Body of pancreas (tissue), 4 donors: Measurements from ENCODE around the gene TAAR6. TPM values are rescaled to one million over a fixed set of nuclear protein-coding genes. Genes with fewer than 3 reads are reported as not detected.
"Not testable (repeated sequence)": the region's sequence is repeated elsewhere in the genome, so short reads cannot be mapped to it uniquely, and the experiment has no call there.

Experiments
- ATAC-seq: fragments of 150-250 bp; one replicate; pipeline ENCODE4 v1.9.1; 2016
- DNase-seq, 4 donors: peaks; one replicate each; pipeline ENCODE4 v3.0.0-alpha.2; 2019
- H3K27ac ChIP-seq, 4 donors: fragments of 200-600 bp; sonication (generic); 1 replicate in 3 of 4; 2 replicates in 1 of 4; pipeline versions ENCODE4 v1.5.1 to v1.6.1; 2016 to 2019; ENCODE audit warnings: mild to moderate bottlenecking in 1 of 4, mixed read lengths in 1 of 4, moderate library complexity in 1 of 4
- H3K27me3 ChIP-seq, 2 donors: fragments of 200-600 bp; sonication (generic); one replicate each; pipeline ENCODE4 v1.6.0; 2016; ENCODE audit warnings: mild to moderate bottlenecking in 1 of 2
- H3K36me3 ChIP-seq, 2 donors: fragments of 200-600 bp; sonication (generic); replicated peaks in 1 of 2; 2 replicates each; pipeline ENCODE4 v1.5.1; 2016; ENCODE audit warnings: low read depth in 2 of 2; ENCODE audit not compliant: insufficient read depth in 1 of 2
- H3K4me1 ChIP-seq: fragments of 200-600 bp; sonication (generic); one replicate; pipeline ENCODE4 v1.6.0; 2016
- H3K4me3 ChIP-seq, 2 donors: fragments of 200-600 bp; sonication (generic); 1 replicate in 1 of 2; 2 replicates in 1 of 2; pipeline ENCODE4 v1.5.1; 2016 to 2019
- H3K9me3 ChIP-seq, 3 donors: fragments of 200-600 bp; sonication (generic); 1 replicate in 2 of 3; 2 replicates in 1 of 3; pipeline ENCODE4 v1.5.1; 2016
- CTCF ChIP-seq, 7 experiments: fragments of 450-650 bp in 4 of 7; fragments of 200-600 bp in 3 of 7; sonication (generic) in 3 of 7; IDR thresholded peaks; one replicate each; pipeline ENCODE4 v1.5.1; 2016 to 2019; ENCODE audit warnings: antibody characterized with exemption in 7 of 7
- POLR2A ChIP-seq, 3 donors: fragments of 450-650 bp; IDR thresholded peaks; one replicate each; pipeline ENCODE4 v1.6.1; 2016; ENCODE audit warnings: antibody characterized with exemption in 3 of 3, mild to moderate bottlenecking in 2 of 3
- WGBS, 2 donors: methylation state at CpG; one replicate each; pipeline ENCODE4 v1.1.5; 2017; 5-methylcytosine and 5-hydroxymethylcytosine counted together
- intact Hi-C: fragments of 100-400 bp; cut with DNase I; formaldehyde crosslinking; loops from one replicate; pipeline ENCODE4 v1.15.1; 2023
- total RNA-seq, 2 donors: library from RNA; depleted of rRNA; stranded (reverse); fragments of >200 nt; gene quantifications; one replicate each; pipeline ENCODE4 v1.1.0, GENCODE V29; 2016

Gene TAAR6
- total RNA-seq, 2 donors from 2014 or later: not detected

- ATAC-seq (no peak), DNase-seq (no peak)
- H3K27me3 ChIP-seq: no peaks in the 10 kb centered on the region
- no peak overlapping the region for H3K27ac ChIP-seq
- 49 to 67% methylated on average over 6 of the region's 6 CpGs for WGBS, 2 donors
- intact Hi-C loops: no loop called here
- TF ChIP-seq POLR2A (IDR thresholded peaks at IDR 0.05): no peak
- TF ChIP-seq CTCF (IDR thresholded peaks at IDR 0.05): no peak
- no peaks in the 10 kb centered on the region for H3K4me1 ChIP-seq
- no peak overlapping the region for H3K4me3 ChIP-seq
- H3K36me3 ChIP-seq: no peaks in the 10 kb centered on the region
- H3K9me3 ChIP-seq: no peaks in the 10 kb centered on the region
Observed at GRCh38 chr6:132527791-132528190, 42.3 kb upstream of the TAAR6 start.

DNA sequence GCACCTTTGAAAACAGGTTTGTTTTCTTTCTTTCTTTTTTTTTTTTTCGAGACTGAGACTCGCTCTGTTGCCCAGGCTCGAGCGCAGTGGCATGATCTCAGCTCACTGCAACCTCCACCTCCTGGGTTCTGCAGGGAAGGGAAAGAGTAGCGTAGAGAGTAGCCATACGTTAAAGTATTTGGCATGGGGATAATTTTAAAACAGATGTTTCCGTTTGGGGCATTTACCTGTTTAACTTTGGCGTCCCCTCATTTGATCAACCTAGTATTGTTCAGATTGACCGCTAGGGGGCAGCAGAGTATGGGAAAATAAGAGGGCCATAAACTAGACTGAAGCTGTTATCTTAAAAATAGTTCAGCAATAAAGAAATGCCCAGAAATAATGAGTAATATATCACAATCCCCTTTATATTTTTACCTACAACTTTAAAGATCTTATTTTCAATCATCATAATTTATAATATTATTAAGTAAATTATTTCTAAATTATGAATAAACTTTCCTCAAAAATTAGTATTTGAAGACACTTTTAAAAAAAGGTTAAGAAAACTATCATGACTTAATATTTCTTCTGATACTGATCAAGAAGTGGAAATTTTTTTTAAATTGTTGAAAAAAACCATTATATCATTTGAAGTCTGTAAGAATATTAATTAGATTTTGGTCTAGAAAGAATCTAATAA is 39.7 kb upstream of the TAAR6 start:
- no peak for TF ChIP-seq POLR2A (IDR thresholded peaks at IDR 0.05)
- peak; percentile 68 to 81 (median 79) for TF ChIP-seq CTCF (IDR thresholded peaks at IDR 0.05)
- DNase-seq (peak; percentile 61 to 68 (median 64)), ATAC-seq (peak; percentile 85)
- H3K27ac ChIP-seq: no peak overlapping the region
- no peaks in the 10 kb centered on the region for H3K4me1 ChIP-seq
- no peaks in the 10 kb centered on the region for H3K9me3 ChIP-seq
- H3K4me3 ChIP-seq: peak overlapping the region in 1 of 2 donors; percentile 3
- 6 to 10% methylated on average over 9 of the region's 9 CpGs for WGBS, 2 donors
- no peaks in the 10 kb centered on the region for H3K36me3 ChIP-seq
- H3K27me3 ChIP-seq: no peaks in the 10 kb centered on the region
- intact Hi-C loops: loop anchor here (10.0 kb wide), 2 partner anchors 134 to 244 kb away; no protein-coding TSS in a partner anchor

DNA sequence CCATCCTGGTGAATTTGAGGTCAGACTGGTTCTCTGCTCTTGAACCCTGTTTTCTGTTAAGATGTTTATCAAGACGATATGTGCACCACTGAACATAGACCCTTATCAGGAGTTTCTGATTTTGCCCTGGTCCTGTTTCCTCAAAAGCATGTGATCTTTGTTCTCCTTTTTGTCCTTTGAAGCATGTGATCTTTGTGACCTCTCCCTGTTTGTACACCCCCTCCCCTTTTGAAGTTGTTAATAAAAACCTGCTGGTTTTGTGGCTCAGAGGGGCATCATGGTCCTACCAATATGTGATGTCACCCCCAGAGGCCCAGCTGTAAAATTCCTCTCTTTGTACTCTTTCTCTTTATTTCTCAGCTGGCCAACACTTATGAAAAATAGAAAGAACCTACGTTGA is 35.6 kb upstream of the TAAR6 start:
- ATAC-seq, H3K4me3 ChIP-seq, H3K36me3 ChIP-seq, DNase-seq, H3K9me3 ChIP-seq, H3K27me3 ChIP-seq, H3K4me1 ChIP-seq, H3K27ac ChIP-seq: not testable (repeated sequence)
- intact Hi-C loops: loop anchor here (10.0 kb wide), 2 partner anchors 130 to 240 kb away; no protein-coding TSS in a partner anchor
- WGBS, 2 donors: 78 to 79% methylated on average over 2 of the region's 2 CpGs

DNA sequence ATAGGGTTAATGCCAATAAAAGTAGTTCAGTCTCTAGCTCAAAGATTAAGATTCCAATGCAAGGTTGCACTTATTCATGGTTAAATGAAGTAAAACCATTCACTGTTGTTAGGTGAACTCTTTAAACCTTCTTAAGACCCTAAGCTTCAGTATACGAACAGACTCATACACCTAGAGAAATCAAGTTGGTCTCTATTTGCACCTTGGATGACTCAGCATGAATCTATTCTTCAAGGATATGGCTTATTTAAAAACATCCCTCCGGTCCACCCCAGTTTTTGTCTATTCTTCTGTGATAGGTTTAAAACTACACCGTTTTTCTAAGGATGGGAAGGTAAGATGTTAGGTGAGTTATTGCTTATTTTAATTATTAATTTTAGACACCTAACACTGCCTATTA is 33.0 kb upstream of the TAAR6 start:
- WGBS, 2 donors: 62 to 74% methylated on average over 3 of the region's 3 CpGs
- Histone ChIP-seq H3K27ac (no peak overlapping the region), H3K4me3 (no peak overlapping the region), H3K27me3 (no peaks in the 10 kb centered on the region), H3K4me1 (no peaks in the 10 kb centered on the region), H3K36me3 (no peaks in the 10 kb centered on the region), H3K9me3 (no peaks in the 10 kb centered on the region)
- DNase-seq (no peak), ATAC-seq (no peak)
- TF ChIP-seq POLR2A (IDR thresholded peaks at IDR 0.05): no peak
- TF ChIP-seq CTCF (IDR thresholded peaks at IDR 0.05): no peak
- intact Hi-C loops: loop anchor here (10.0 kb wide), 2 partner anchors 128 to 238 kb away; no protein-coding TSS in a partner anchor

GRCh38 chr6:132537977-132538376 is 32.1 kb upstream of the TAAR6 start, which contains the start of gene TAAR9:
TSS of gene TAAR9 (plus strand) at chr6:132538277. CDS start at chr6:132538290, 13 bp downstream.
- no peak within 1 kb of the TSS for H3K27ac ChIP-seq

More at GRCh38 chr6:132537977-132538376, 32.1 kb upstream of the TAAR6 start, which contains the start of gene TAAR9:
- WGBS, 2 donors: 64 to 70% methylated on average over 4 of the region's 4 CpGs
- Histone ChIP-seq H3K36me3 (no peaks in the 10 kb centered on the region), H3K9me3 (no peaks in the 10 kb centered on the region), H3K27me3 (no peaks in the 10 kb centered on the region), H3K4me1 (no peaks in the 10 kb centered on the region), H3K4me3 (no peak within 1 kb of the TSS)
- intact Hi-C loops: loop anchor here (10.0 kb wide), 2 partner anchors 127 to 237 kb away; no protein-coding TSS in a partner anchor
- no peak for TF ChIP-seq CTCF (IDR thresholded peaks at IDR 0.05)
- no peak for TF ChIP-seq POLR2A (IDR thresholded peaks at IDR 0.05)
- DNase-seq: no peak
- no peak for ATAC-seq
